ENCODE measurements around the gene CPLANE1. TPM values are rescaled to one million over a fixed set of nuclear protein-coding genes. Genes with fewer than 3 reads are reported as not detected.

The CPLANE1 gene
- total and polyA plus RNA-seq, 10 of the 15 experiments (the other 5 are each of a cell fraction or from before 2014, with no cell fraction given): 1.7 to 14.8 (median 6.7) TPM

- H3K79me2 ChIP-seq (ENCODE audit: control insufficient read depth, insufficient read depth, low read length): no peaks in the 10 kb centered on the region
- no peaks in the 10 kb centered on the region for H3K9me3 ChIP-seq (replicated peaks; ENCODE audit: control insufficient read depth, insufficient read depth, low read length)
- POLR2A ChIA-PET: no interaction called here
- FAIRE-seq (no peak), ATAC-seq (no peak), DNase-seq (ENCODE audit: low read depth, low spot score) (no peak)
- no peak overlapping the region for H3K9ac ChIP-seq (ENCODE audit: control insufficient read depth, insufficient read depth, low read length)
- no peaks in the 10 kb centered on the region for H4K20me1 ChIP-seq (ENCODE audit: control insufficient read depth, insufficient read depth)
- intact Hi-C loops (cut with micrococcal nuclease; ENCODE audit: unreplicated experiment): loop anchor here (5.0 kb wide), 1 partner anchor 236 kb away; no protein-coding TSS in a partner anchor
- H3K4me3 ChIP-seq: no peak overlapping the region
- no peak overlapping the region for H3K27ac ChIP-seq (ENCODE audit: control insufficient read depth, insufficient read depth)
- 95% methylated on average over 2 of the region's 2 CpGs for WGBS (ENCODE audit: insufficient coverage, insufficient replicate concordance, low lambda C conversion rate, missing lambda C conversion rate)
- H2AFZ ChIP-seq (ENCODE audit: control insufficient read depth, low read depth, low read length): no peak overlapping the region
- BruUV-seq (replicated peaks): no TSS peak
- TF ChIP-seq RAD51 (IDR thresholded peaks at IDR 0.05) (no peak), RELB (IDR thresholded peaks at IDR 0.05; ENCODE audit: low read depth) (no peak), PAX8 (IDR thresholded peaks at IDR 0.05) (no peak), SRF (IDR thresholded peaks at IDR 0.05; ENCODE audit: low read depth in 2 of 2, low read length in 2 of 2) (no peak), MYC (IDR thresholded peaks at IDR 0.05; ENCODE audit: insufficient read depth, insufficient read length, insufficient replicate concordance, low read length, severe bottlenecking) (no peak), SMC3 (IDR thresholded peaks at IDR 0.05; ENCODE audit: borderline replicate concordance, low read length) (no peak)
- TF ChIP-seq, protein P1, sequence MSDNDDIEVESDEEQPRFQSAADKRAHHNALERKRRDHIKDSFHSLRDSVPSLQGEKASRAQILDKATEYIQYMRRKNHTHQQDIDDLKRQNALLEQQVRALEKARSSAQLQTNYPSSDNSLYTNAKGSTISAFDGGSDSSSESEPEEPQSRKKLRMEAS (IDR thresholded peaks at IDR 0.05; ENCODE audit: low read depth, low read length): no peak
- H3K4me1 ChIP-seq (ENCODE audit: control insufficient read depth, insufficient read depth, low read length): no peaks in the 10 kb centered on the region
- CTCF ChIA-PET: no interaction called here
- H3K27me3 ChIP-seq (replicated peaks in 1 of 2; ENCODE audit: control insufficient read depth in 2 of 2, insufficient read depth in 2 of 2, low read length in 1 of 2): no peaks in the 10 kb centered on the region
- H3K4me2 ChIP-seq (ENCODE audit: control insufficient read depth, insufficient read depth): no peak overlapping the region
- in situ Hi-C loops (cut with MboI): no loop called here
- RAD21 ChIA-PET (ENCODE audit: unreplicated experiment): no interaction called here
- SMC1A ChIA-PET (ENCODE audit: uncharacterized antibody, unreplicated experiment): no interaction called here
- peaks cover 0 to 12% of the 10 kb centered on the region in 2 experiments; a peak in 3 of 4 replicates for H3K36me3 ChIP-seq (ENCODE audit: control insufficient read depth in 2 of 2, insufficient read depth in 2 of 2, low read length in 1 of 2)
Observed at GRCh38 chr5:37056762-37057161, 192.4 kb downstream of the CPLANE1 start.

Small RNA genes within 50 kb of the gene (small RNA-seq; reads per million reads assigned to genes)
- not detected for gene C8orf59P2

Other genes with a start within 250 kb of the CPLANE1 start
- 48.5 and 58.4 TPM in 2 replicates for gene NUP155, start 121.7 kb upstream of the CPLANE1 start, total RNA-seq (2014; rRNA removed)
- gene NUP155, start 121.7 kb upstream of the CPLANE1 start, total RNA-seq (2014; rRNA removed; fragmentation: Illumina TruSeq; extraction: Trizol): 56.3 and 58.6 TPM in 2 replicates
- gene NUP155, start 121.7 kb upstream of the CPLANE1 start, total RNA-seq (2021): 51.8 and 52.4 TPM in 2 replicates
- gene NUP155, start 121.7 kb upstream of the CPLANE1 start, polyA plus RNA-seq (2011; rRNA removed): 33.3 and 37.8 TPM in 2 replicates
- gene NUP155, start 121.7 kb upstream of the CPLANE1 start, polyA plus RNA-seq (2014; fragmentation: Illumina TruSeq; extraction: Trizol): 35.3 and 40.2 TPM in 2 replicates
- 10 to 100 TPM; 15.9 to 24.9 TPM for gene NUP155, start 121.7 kb upstream of the CPLANE1 start, polyA plus RNA-seq (2014; fragmentation: Nextera tagmentation; extraction: Ambion mirVana)
- gene NUP155, start 121.7 kb upstream of the CPLANE1 start, polyA plus RNA-seq (2014; rRNA removed): 19.7 and 23.9 TPM in 2 replicates
- gene NUP155, start 121.7 kb upstream of the CPLANE1 start, polyA plus RNA-seq (2016; fragmentation: Nextera tagmentation; extraction: Ambion mirVana): 10 to 100 TPM; 38.9 to 43.7 TPM
- gene WDR70, start 129.9 kb upstream of the CPLANE1 start, total RNA-seq (2014; rRNA removed): 30.9 and 31.2 TPM in 2 replicates
- gene WDR70, start 129.9 kb upstream of the CPLANE1 start, total RNA-seq (2014; rRNA removed; fragmentation: Illumina TruSeq; extraction: Trizol): 29.4 and 29.7 TPM in 2 replicates
- gene WDR70, start 129.9 kb upstream of the CPLANE1 start, total RNA-seq (2021): 28.5 and 37.8 TPM in 2 replicates
- 26.0 and 38.9 TPM in 2 replicates for gene WDR70, start 129.9 kb upstream of the CPLANE1 start, polyA plus RNA-seq (2011; rRNA removed)
- gene WDR70, start 129.9 kb upstream of the CPLANE1 start, polyA plus RNA-seq (2014; fragmentation: Illumina TruSeq; extraction: Trizol): 29.9 and 31.7 TPM in 2 replicates
- gene WDR70, start 129.9 kb upstream of the CPLANE1 start, polyA plus RNA-seq (2014; fragmentation: Nextera tagmentation; extraction: Ambion mirVana): 10 to 100 TPM; 10.9 to 25.2 TPM
- 20.3 and 24.1 TPM in 2 replicates for gene WDR70, start 129.9 kb upstream of the CPLANE1 start, polyA plus RNA-seq (2014; rRNA removed)
- 10 to 100 TPM; 31.4 to 33.6 TPM for gene WDR70, start 129.9 kb upstream of the CPLANE1 start, polyA plus RNA-seq (2016; fragmentation: Nextera tagmentation; extraction: Ambion mirVana)